Measurements from ENCODE around the gene BRD8. TPM values are rescaled to one million over a fixed set of nuclear protein-coding genes. Genes with fewer than 3 reads are reported as not detected.

Gene BRD8
- total and polyA plus RNA-seq, 9 donors = 37.2 to 74.8 (median 50.2) TPM

GRCh38 chr5:138128334-138128733 is 50.1 kb downstream of the BRD8 start:
- WGBS, 3 donors = 37 to 50% (median 43%) methylated on average over 5 of the region's 5 CpGs
- Histone ChIP-seq H3K27me3 (no peaks in the 10 kb centered on the region), H3K9me3 (no peaks in the 10 kb centered on the region), H3K36me3 (no peaks in the 10 kb centered on the region), H3K4me3 (no peak overlapping the region), H3K27ac (no peak overlapping the region), H3K4me1 (ENCODE audit: insufficient read depth) (no peaks in the 10 kb centered on the region)
- intact Hi-C loops (cut with DNase I) = loop anchor here in 2 of 4 donors (5.0 to 10.0 kb wide), 2 partner anchors 46 to 54 kb away; partner anchors contain the start of gene WNT8A (in 1 of the 2)
- TF ChIP-seq POLR2A (IDR thresholded peaks at IDR 0.05) (no peak), CTCF (IDR thresholded peaks at IDR 0.05) (no peak), EP300 (IDR thresholded peaks at IDR 0.05) (no peak)
- DNase-seq = no peak

DNA sequence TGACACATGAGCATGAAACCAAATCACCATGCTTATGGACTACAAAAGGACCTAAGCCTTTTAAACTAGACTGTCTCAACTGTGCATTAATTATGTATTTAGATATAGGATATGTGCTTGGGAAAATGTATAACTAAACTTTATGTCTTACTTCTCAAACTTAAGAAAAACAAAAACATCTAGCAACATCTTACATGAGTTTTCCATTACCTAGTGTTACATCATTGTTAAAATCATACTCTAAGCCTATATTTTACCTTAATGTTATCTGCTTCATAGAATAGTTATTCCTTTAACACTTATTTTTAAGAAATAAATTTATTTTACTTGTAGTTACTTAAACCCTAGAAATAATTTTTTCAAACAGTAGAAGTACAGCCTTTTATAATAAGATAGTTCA is 63.2 kb downstream of the BRD8 start:
- intact Hi-C loops (cut with DNase I) = no loop called here
- DNase-seq = no peak

GRCh38 chr5:138111937-138112336 is 66.5 kb downstream of the BRD8 start:
- no peak for DNase-seq
- H3K4me3 ChIP-seq = no peak overlapping the region
- TF ChIP-seq POLR2A (IDR thresholded peaks at IDR 0.05) (no peak), CTCF (IDR thresholded peaks at IDR 0.05) (no peak)
- 19 to 24% (median 21%) methylated on average over 1 of the region's 1 CpG for WGBS, 3 donors
- no peaks in the 10 kb centered on the region for H3K9me3 ChIP-seq
- intact Hi-C loops (cut with DNase I) = no loop called here
- H3K4me1 ChIP-seq (ENCODE audit: insufficient read depth) = no peaks in the 10 kb centered on the region
- H3K27me3 ChIP-seq = no peaks in the 10 kb centered on the region
- no peaks in the 10 kb centered on the region for H3K36me3 ChIP-seq
- no peak overlapping the region for H3K27ac ChIP-seq

More for the DNA sequence above, 63.2 kb downstream of the BRD8 start:
- TF ChIP-seq POLR2A (IDR thresholded peaks at IDR 0.05) = no peak
- no peak for TF ChIP-seq EP300 (IDR thresholded peaks at IDR 0.05)
- no peak for TF ChIP-seq CTCF (IDR thresholded peaks at IDR 0.05)
- Histone ChIP-seq H3K4me3 (no peak overlapping the region), H3K4me1 (ENCODE audit: insufficient read depth) (no peaks in the 10 kb centered on the region), H3K27me3 (no peaks in the 10 kb centered on the region), H3K27ac (no peak overlapping the region), H3K36me3 (no peaks in the 10 kb centered on the region), H3K9me3 (no peaks in the 10 kb centered on the region)

GRCh38 chr5:138111181-138111580 is 67.2 kb downstream of the BRD8 start:
- Histone ChIP-seq H3K4me1 (ENCODE audit: insufficient read depth) (no peaks in the 10 kb centered on the region), H3K9me3 (no peaks in the 10 kb centered on the region), H3K36me3 (no peaks in the 10 kb centered on the region), H3K27ac (no peak overlapping the region), H3K4me3 (no peak overlapping the region), H3K27me3 (no peaks in the 10 kb centered on the region)
- no peak for DNase-seq
- 63 to 69% (median 66%) methylated on average over 4 of the region's 4 CpGs for WGBS, 3 donors
- intact Hi-C loops (cut with DNase I) = no loop called here
- TF ChIP-seq CTCF (IDR thresholded peaks at IDR 0.05) (no peak), EP300 (IDR thresholded peaks at IDR 0.05) (no peak)
